K562 (cell line): ENCODE data around the gene PCDH12.

Experiments
- ATF7 ChIP-seq: fragments of 450-650 bp; IDR thresholded peaks from 2 replicates; pipeline ENCODE4 v1.7.1; 2014; ENCODE audit warnings: mild to moderate bottlenecking, moderate library complexity
- FIP1L1 ChIP-seq: fragments of 200-400 bp; formaldehyde crosslinking; IDR thresholded peaks from 2 replicates; pipeline ENCODE4 v1.6.1; 2018; ENCODE audit warnings: mild to moderate bottlenecking, low read depth, low read length; ENCODE audit not compliant: poor library complexity, severe bottlenecking
- GATA2 ChIP-seq: sonication (generic); formaldehyde crosslinking; IDR thresholded peaks from 2 replicates; pipeline ENCODE4 v1.4.0; 2020; ENCODE audit warnings: mild to moderate bottlenecking, missing genetic modification reagents
- HMG20B ChIP-seq: fragments of 250-450 bp; sonication (Bioruptor Pico); IDR thresholded peaks from 2 replicates; pipeline ENCODE4 v1.5.0; 2021; ENCODE audit warnings: mild to moderate bottlenecking
- MXI1 ChIP-seq: IDR thresholded peaks from 2 replicates; pipeline ENCODE4 v1.6.1; 2011; ENCODE audit warnings: low read depth, mild to moderate bottlenecking, improper control_type of control experiment, low read length
- POLR2A ChIP-seq: fragments of 450-650 bp; conservative IDR thresholded peaks from 2 replicates; pipeline ENCODE4 v1.6.1; 2016
- ZNF217 ChIP-seq: sonication (generic); formaldehyde crosslinking; IDR thresholded peaks from 2 replicates; pipeline ENCODE4 v1.8.0; 2022; ENCODE audit warnings: mild to moderate bottlenecking, missing genetic modification reagents
- TF ChIP-seq, protein P1 (sequence below), 2 experiments: fragments of 450-650 bp; formaldehyde crosslinking in 1 of 2; IDR thresholded peaks; 2 replicates each; pipeline versions ENCODE4 v1.4.0 to v1.6.1; 2014 to 2020; ENCODE audit warnings: mild to moderate bottlenecking in 2 of 2, borderline replicate concordance in 1 of 2, low read depth in 1 of 2
- TF ChIP-seq, protein P2 (sequence below), 3 experiments: IDR thresholded peaks in 2 of 3; conservative IDR thresholded peaks in 1 of 3; 2 replicates each; pipeline ENCODE4 v1.5.1; 2011 to 2012; ENCODE audit warnings: low read length in 3 of 3, mild to moderate bottlenecking in 3 of 3, control low read depth in 2 of 3, improper control_type of control experiment in 1 of 3, inconsistent platforms in 1 of 3, low read depth in 1 of 3, mixed read lengths in 1 of 3, moderate library complexity in 1 of 3; ENCODE audit not compliant: insufficient read depth in 2 of 3

DNA sequence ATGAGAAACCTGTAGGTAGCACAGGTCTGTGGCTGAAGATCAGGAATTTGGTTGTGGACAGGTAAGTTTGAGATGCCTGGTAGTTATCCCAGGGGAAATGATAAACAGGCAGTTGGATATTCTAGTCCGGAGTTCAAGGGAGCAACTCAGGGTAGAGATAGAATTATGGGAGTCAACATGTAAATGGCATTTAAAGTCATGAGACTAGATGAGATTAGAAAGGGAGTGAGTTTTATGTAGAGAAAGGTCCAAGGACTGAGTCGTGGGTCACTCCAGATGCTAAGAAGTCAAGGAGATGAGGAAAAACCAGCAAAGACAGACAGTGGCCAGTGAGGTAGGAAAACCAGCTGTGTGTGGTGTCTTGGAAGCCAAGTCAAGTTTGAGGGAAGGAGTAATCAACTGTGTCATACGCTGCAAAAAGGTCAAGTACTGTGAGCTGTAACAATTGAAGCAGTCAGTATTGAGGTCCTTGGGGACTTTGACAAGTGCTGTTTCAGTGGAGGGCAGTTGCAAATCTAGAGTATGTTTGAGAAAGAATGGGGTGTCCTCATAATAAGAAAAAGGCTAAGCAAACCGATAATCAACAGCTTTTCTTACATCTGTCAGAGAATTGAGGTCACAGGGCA is 36.6 kb upstream of the PCDH12 start:
- TF ChIP-seq, protein P1, sequence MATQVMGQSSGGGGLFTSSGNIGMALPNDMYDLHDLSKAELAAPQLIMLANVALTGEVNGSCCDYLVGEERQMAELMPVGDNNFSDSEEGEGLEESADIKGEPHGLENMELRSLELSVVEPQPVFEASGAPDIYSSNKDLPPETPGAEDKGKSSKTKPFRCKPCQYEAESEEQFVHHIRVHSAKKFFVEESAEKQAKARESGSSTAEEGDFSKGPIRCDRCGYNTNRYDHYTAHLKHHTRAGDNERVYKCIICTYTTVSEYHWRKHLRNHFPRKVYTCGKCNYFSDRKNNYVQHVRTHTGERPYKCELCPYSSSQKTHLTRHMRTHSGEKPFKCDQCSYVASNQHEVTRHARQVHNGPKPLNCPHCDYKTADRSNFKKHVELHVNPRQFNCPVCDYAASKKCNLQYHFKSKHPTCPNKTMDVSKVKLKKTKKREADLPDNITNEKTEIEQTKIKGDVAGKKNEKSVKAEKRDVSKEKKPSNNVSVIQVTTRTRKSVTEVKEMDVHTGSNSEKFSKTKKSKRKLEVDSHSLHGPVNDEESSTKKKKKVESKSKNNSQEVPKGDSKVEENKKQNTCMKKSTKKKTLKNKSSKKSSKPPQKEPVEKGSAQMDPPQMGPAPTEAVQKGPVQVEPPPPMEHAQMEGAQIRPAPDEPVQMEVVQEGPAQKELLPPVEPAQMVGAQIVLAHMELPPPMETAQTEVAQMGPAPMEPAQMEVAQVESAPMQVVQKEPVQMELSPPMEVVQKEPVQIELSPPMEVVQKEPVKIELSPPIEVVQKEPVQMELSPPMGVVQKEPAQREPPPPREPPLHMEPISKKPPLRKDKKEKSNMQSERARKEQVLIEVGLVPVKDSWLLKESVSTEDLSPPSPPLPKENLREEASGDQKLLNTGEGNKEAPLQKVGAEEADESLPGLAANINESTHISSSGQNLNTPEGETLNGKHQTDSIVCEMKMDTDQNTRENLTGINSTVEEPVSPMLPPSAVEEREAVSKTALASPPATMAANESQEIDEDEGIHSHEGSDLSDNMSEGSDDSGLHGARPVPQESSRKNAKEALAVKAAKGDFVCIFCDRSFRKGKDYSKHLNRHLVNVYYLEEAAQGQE (IDR thresholded peaks at IDR 0.05; ENCODE audit: borderline replicate concordance), result no peak
- TF ChIP-seq, protein P1 (CRISPR knock-in tag; IDR thresholded peaks at IDR 0.05; ENCODE audit: low read depth), result no peak
- TF ChIP-seq ZNF217 (CRISPR knock-in tag) (no peak), POLR2A (no peak), GATA2 (CRISPR knock-in tag) (no peak), FIP1L1 (no peak), ATF7 (no peak), HMG20B (CRISPR knock-in tag) (no peak), MXI1 (no peak)
- TF ChIP-seq, protein P2, sequence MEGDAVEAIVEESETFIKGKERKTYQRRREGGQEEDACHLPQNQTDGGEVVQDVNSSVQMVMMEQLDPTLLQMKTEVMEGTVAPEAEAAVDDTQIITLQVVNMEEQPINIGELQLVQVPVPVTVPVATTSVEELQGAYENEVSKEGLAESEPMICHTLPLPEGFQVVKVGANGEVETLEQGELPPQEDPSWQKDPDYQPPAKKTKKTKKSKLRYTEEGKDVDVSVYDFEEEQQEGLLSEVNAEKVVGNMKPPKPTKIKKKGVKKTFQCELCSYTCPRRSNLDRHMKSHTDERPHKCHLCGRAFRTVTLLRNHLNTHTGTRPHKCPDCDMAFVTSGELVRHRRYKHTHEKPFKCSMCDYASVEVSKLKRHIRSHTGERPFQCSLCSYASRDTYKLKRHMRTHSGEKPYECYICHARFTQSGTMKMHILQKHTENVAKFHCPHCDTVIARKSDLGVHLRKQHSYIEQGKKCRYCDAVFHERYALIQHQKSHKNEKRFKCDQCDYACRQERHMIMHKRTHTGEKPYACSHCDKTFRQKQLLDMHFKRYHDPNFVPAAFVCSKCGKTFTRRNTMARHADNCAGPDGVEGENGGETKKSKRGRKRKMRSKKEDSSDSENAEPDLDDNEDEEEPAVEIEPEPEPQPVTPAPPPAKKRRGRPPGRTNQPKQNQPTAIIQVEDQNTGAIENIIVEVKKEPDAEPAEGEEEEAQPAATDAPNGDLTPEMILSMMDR (IDR thresholded peaks at IDR 0.05 in 2 of 3, conservative IDR thresholded peaks at IDR 0.05 in 1 of 3; ENCODE audit: insufficient read depth in 2 of 3, low read depth in 1 of 3, low read length in 3 of 3), result no peak
